HG03558 (cell line): Measurements from ENCODE around the gene SLC4A3.

ENCODE experiments used
- ATAC-seq: cut with Tn5 transposase; IDR thresholded peaks from one replicate; pipeline ENCODE4 v1.9.1; 2021; ENCODE audit warnings: moderate number of reproducible peaks; ENCODE audit not compliant: unreplicated experiment; ENCODE audit errors: extremely low read depth

SLC4A3 gene, protein sequence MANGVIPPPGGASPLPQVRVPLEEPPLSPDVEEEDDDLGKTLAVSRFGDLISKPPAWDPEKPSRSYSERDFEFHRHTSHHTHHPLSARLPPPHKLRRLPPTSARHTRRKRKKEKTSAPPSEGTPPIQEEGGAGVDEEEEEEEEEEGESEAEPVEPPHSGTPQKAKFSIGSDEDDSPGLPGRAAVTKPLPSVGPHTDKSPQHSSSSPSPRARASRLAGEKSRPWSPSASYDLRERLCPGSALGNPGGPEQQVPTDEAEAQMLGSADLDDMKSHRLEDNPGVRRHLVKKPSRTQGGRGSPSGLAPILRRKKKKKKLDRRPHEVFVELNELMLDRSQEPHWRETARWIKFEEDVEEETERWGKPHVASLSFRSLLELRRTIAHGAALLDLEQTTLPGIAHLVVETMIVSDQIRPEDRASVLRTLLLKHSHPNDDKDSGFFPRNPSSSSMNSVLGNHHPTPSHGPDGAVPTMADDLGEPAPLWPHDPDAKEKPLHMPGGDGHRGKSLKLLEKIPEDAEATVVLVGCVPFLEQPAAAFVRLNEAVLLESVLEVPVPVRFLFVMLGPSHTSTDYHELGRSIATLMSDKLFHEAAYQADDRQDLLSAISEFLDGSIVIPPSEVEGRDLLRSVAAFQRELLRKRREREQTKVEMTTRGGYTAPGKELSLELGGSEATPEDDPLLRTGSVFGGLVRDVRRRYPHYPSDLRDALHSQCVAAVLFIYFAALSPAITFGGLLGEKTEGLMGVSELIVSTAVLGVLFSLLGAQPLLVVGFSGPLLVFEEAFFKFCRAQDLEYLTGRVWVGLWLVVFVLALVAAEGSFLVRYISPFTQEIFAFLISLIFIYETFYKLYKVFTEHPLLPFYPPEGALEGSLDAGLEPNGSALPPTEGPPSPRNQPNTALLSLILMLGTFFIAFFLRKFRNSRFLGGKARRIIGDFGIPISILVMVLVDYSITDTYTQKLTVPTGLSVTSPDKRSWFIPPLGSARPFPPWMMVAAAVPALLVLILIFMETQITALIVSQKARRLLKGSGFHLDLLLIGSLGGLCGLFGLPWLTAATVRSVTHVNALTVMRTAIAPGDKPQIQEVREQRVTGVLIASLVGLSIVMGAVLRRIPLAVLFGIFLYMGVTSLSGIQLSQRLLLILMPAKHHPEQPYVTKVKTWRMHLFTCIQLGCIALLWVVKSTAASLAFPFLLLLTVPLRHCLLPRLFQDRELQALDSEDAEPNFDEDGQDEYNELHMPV

DNA sequence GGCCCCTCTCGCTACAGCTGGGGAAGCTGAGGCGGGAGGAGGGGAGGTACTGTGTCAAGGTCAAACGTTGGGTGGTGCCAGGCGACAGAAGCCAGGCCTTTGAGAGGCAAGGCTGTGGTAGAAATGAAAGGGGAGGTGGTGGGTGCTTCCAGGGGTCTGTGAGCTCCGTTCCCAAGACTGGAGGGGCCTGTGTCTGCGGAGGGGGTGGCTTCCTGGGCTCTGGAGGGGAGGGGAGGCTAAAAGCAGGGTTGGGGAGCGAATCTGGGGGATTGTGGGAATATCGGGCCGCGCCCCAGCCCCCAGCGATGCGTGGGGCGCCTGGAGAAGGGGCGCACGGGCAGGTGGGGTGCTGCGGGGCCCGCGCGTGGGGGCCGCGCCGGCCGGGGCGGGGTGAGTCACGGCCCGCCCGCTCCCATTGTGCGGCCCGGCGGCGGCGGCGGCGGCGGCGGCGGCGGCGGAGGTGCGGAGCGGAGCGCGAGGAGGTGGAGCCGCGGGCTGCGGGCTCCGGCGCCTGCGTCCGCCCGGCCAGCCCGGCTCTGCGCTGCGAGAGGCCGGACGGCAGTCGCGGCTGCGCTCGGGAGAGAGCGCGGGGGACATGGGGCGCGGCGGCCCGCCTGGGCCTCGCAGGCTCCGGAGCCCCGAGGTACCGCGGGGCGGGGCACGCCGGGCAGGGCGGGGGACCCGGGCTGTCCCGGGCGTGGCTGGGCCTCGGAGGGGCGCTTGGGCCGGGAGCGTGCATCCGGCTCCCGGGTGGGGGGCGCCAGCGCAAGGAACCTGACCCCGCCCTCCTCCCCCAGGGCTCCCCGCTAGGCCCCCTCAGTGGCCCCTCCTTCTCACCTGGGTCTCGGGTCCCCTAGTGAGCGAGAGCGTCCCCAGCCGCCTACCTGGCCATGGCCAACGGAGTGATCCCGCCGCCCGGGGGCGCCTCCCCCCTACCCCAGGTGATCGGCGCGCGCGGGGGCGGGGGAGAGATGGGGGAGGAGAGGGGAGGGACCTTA, at the start of gene SLC4A3:
Gene SLC4A3, plus strand, starts transcription at position 528 of the 998 bp plus-strand sequence. Its CDS starts 363 bp downstream, at position 891.
- no peak for ATAC-seq

DNA sequence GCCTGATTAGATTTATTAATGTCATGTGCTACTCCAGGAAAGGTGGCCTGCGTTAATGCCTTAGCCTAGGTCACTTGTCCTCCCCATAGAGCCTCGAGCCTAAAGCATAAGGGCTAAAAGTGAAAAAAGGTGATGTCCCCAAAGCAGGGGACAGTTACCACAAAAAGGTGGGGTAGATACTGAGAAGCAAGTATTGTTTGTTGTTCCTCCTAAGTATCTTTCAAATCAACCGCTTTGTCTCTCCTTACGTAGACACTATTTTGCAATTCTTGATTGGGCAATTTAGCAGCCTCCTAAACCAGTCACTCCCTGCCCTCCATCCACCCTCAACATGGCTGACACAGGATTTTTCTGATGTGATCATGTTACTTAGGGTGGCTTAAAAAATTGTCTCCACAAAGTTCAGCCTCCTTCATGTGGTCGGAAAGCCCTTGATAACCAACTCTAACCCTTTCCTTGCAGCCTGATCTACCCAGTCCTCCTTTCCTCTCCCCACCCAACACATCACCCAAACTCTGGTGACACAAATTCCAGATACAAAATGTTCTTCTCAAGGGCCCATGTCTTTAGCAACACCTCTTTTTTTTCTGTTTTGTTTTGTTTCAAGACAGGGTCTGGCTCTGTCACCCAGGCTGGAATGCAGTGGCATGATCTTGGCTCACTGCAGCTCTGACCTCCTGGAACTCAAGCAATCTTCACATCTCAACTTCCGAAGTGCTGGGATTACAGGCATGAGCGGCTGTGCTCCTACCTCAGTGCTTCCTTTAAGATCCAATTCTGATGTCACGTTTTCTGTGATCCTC, 48.4 kb upstream of the SLC4A3 start:
- ATAC-seq = no peak

DNA sequence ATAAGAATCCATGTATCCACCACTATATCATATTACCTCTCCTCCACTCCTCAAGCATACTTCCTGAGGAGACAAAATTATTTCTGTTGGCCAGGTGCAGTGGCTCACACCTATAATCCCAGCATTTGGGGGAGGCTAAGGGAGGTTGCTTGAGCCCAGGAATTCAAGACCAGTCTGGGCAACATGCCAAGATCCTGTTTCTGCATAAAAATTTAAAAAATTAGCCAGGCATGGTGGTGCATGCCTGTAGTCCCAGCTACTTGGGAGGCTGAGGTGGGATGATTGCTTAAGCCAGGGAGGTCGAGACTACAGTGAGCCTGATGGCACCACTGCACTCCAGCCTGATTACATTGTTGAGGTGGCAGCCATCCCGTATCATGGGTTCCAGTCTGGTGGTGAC, 46.1 kb upstream of the SLC4A3 start:
- no peak for ATAC-seq

DNA sequence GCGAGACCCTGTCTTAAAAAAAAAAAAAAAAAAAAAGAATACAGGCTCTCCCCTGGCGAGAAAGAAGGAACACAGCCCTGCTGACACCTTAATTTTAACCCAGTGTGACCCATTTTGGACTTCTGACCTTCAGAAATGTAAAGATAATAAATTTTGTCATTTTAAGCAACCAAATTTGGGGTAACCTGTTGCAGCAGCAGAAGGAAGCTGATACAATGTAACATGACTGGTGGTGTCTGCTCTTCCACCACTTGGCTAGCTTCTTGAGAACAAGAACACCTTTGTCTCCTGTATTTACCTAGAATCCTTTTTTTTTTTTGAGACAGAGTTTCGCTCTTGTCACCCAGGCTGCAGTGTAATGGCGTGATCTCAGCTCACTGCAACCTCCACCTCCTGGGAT, 36.3 kb upstream of the SLC4A3 start:
- no peak for ATAC-seq

DNA sequence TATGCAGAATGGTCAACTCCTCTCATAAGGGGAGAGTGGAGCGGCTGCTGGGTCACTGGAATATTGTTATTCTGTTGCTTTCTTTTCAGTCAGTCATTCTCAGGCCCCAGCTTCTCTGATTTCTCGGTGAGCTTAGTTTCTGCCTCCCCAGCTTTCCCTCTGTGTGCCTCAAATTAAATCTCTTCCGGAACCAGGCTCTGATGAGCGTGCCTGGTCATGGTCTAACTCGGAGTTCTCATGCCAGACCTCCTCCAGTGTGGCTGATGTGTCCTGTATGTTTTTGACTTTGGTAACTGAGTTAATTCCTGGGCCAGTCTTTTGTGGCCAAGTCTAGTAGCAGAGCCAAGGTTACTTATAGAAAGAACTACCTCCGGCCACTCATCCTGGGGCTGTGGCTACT, 34.7 kb upstream of the SLC4A3 start:
- no peak for ATAC-seq

DNA sequence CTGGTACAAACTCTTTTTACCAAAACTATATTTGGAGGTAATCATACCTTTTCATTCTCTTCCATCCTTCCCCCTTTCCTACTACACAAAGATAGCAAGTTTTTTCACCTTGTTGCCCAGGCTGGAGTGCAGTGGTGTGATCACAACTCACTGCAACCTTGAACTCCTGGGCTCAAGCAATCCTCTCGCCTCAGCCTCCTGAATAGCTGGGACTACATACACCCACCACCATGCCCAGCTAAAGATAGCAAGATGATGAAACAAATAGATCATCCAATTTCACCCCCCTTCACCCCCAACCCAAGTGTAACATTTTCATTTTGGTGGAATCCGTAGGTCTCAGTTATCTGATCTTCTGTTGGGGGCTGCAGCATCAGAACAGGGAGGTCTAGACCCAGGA, 34.3 kb upstream of the SLC4A3 start:
- no peak for ATAC-seq

DNA sequence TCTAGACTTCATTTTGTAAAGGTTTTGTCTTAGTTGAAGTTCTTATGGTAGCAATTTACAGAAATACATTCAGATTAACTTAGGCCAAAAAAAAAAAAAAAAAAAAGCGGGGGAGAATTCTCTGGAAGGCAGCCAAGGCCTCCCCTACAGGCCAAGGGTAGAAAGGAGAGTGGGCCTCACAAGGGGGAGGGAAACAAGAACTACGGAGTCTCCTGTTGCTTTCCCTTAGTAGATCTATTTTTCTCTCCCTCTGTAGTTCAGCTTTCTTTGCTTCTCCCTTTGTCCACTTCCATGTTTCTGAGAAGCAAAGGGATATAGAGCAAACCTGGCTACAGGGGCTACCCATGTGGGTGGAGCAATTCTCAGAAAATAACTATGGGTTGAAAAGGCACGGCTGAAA, 32.2 kb upstream of the SLC4A3 start:
- ATAC-seq = no peak

DNA sequence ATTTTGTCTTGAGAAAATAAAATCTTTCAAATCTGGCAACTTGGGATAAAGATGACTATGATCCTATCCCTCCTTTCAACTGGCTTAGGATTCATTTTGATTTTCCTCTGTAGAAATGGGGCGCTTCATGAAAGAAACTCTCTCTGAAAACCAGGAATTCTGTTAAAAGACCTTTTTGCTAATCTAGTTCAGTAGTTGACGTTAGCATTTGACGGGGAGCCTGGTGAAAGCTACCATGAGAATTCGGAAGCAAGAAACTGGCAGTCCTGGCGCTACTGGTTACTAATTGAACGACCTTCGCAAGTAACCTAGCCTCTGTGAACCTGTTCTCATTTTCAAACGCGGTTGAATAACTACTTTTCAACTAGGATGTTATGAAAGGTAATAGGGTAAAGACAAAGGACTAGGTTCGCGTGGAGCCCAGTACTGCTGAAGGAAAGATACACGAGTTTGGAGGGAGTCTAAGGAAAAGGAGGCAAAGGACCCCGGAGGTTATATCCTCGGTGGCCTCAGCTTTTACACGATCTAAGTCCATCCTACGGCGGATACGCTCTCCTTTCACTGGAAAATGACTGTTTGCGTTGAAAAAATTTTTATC, 30.4 kb upstream of the SLC4A3 start:
- ATAC-seq = no peak

DNA sequence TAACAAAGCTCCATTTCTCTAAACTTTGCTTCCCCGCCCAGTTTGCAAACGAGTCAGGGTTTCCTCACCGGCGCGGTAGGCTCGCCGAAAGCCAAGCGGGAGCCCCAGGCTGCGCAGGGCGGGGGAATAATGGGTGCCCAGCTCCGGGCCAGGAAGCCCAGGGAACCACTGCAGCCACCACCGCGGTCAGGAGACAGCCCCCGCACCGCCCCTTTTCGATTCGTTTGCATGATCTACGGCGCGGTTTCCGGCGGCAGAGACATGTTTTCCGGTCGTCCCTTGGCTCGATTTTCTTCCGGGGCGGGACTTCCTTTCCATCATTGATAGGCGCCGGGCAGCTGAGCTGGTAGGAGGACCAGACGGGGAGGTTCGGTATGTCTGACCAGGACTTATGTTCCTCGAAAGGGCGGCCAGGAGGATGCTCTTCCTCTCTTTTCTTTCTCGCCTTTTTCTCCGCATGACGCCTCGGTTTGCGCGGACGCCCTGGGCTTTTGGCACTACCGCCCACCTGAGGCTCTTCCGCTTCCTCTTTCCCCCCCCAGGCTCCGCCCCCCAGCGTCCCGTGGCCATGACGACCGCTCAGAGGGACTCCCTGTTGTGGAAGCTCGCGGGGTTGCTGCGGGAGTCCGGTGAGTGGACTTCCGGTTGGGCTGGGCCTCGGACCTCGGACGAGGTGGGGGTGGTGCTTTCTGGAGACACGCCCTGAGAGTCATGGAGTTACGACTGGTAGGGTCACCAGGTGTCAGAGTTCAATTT, 29.7 kb upstream of the SLC4A3 start, which contains the start of gene STK11IP:
Gene STK11IP, plus strand, starts transcription at position 306 of the 756 bp plus-strand sequence. Its CDS starts 263 bp downstream, at position 569.
- peak; percentile 78 for ATAC-seq

DNA sequence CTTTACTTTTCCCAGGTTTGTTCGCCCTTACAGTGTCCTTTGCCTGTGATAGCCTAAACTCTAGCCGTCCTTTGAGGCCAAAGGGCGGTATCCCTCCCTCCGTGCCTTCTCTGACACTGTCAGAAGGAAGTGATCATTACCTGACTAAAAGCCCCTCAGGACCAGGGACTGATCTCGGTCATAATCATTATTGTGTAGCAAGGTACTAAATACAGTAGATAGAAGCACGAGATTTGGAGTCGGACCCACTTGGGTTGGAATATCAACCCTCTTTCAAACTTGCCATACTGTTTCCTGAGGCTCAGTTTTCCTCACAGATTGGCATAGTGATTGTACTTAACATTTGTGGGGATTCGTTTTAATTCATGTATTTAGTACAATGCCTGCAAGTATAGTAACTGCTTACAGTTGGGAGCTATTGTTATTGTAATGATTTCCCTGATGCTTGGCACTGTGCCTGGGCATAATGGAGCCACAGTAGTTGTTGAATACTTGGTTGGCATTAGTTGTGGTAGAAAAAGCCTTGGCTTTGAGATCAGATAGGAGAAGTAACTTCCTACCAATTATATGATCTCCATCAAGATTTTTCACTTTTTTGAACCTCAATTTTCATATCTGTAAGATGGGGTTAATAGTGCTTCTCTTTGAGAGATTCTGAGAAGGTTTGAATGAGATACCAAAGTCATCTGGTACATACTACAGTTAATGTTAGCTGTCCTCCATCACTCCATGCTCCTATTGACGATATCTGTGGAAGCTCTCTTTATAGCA, 28.9 kb upstream of the SLC4A3 start:
- ATAC-seq = peak; percentile 8

DNA sequence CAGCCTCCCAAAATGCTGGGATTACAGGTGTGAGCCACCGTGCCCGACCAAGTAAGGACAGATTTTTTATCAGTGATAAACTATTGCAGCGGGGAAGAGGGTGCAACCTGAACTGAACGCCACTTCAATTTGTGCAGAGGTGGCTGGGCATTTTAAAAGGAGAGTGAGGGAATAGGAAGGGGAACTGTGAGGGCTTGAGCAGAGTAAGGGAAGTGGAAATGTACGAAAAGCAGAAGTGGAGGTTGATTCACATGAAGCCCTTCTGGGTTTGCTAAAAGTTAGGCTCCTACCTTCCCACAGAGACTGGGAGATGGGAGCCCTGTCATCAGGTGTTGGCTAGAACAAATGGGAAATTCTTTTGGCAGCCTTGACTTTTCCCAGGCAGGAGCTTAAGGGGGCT, 23.7 kb upstream of the SLC4A3 start:
- ATAC-seq = no peak

DNA sequence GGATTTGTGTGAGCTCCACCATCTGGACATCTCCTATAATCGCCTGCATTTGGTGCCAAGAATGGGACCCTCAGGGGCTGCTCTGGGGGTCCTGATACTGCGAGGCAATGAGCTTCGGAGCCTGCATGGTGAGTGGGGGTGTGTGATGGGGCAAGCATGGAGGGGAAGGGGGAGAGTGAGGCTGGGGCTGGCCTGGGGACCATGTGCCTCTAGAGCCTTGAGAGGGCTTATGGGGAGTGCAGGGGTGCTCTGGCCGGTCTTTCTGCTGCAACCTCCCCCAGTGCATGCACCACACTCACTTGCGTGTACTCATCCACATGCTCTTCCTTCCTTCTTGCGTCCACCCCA, 21.8 kb upstream of the SLC4A3 start:
- no peak for ATAC-seq

DNA sequence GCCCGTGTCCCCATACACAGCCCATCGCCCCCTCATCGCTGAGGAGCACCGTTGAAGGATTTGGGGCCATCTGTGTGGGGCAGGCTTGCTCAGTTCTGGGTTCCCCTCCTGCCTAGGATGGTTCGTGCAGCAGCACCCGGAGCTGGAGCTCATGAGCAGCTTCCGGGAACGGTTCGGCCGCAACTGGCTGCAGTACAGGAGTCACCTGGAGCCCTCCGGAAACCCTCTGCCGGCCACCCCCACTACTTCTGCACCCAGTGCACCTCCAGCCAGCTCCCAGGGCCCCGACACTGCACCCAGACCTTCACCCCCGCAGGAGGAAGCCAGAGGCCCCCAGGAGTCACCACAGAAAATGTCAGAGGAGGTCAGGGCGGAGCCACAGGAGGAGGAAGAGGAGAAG, 19.5 kb upstream of the SLC4A3 start:
- no peak for ATAC-seq

DNA sequence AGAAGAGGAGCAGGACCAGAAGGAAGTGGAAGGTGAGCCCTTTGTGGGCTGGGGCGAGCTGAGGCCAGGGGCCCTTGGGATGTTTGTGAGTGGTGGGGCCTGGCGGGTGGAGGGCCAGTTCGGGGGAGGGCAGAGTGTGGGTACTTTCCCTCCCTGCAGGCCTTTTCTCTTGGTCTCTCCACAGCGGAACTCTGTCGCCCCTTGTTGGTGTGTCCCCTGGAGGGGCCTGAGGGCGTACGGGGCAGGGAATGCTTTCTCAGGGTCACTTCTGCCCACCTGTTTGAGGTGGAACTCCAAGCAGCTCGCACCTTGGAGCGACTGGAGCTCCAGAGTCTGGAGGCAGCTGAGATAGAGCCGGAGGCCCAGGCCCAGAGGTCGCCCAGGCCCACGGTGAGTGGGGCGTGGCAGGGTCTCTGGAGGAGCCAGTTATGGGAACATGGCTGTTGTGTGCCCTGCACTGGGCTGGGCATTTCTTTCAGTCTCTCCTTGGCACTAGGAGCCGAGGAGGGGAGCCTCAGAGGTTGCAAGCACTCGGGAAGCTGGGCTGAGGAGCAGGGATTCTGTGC, 18.9 kb upstream of the SLC4A3 start:
- ATAC-seq = no peak

DNA sequence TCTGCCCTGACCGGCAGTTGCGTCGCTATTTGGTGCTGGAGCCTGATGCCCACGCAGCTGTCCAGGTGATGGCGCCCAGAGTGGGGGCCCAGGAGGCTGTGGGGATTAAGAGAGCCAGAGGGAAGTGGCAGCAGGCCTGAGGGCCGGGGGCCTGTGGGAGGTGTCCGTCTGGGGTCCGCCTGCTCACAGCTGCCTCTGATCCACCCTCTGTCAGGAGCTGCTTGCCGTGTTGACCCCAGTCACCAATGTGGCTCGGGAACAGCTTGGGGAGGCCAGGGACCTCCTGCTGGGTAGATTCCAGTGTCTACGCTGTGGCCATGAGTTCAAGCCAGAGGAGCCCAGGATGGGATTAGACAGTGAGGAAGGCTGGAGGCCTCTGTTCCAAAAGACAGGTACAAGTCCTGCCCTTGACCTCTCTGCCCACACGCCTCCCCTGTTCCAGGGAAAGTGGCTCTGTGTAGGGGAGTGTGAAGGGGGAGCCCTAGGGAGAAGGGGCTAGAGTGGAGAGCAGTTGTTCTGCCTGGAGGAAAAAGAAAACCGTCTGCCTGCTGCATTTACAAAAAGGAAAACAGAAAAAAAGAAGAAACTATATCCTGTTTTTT, 18.2 kb upstream of the SLC4A3 start:
- ATAC-seq = no peak

DNA sequence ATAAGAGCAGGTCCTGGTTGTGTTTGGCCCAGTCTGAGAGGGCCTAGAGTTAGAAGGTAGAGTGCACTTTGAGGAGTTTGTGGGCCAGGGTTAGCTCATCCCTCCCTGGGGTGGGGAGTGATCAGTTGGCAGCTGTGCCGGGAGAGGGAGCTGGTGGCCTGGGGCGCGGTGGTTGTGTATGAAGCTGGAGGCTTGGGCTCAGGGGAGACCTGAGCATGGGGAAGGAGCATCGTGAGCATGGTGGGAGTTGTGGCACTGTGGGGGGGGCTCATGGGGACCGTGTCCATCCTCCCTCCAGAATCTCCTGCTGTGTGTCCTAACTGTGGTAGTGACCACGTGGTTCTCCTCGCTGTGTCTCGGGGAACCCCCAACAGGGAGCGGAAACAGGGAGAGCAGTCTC, 16.1 kb upstream of the SLC4A3 start:
- ATAC-seq = no peak
